Body of pancreas (tissue), 4 donors: ENCODE results near the gene TEX2.

Experiments used
- CTCF ChIP-seq, 7 experiments: fragments of 450-650 bp in 4 of 7; fragments of 200-600 bp in 3 of 7; sonication (generic) in 3 of 7; IDR thresholded peaks; one replicate each; pipeline ENCODE4 v1.5.1; 2016 to 2019; ENCODE audit warnings: antibody characterized with exemption in 7 of 7
- POLR2A ChIP-seq, 3 donors: fragments of 450-650 bp; IDR thresholded peaks; one replicate each; pipeline ENCODE4 v1.6.1; 2016; ENCODE audit warnings: antibody characterized with exemption in 3 of 3, mild to moderate bottlenecking in 2 of 3

GRCh38 chr17:64120159-64120810 lies 142.8 kb downstream of the TEX2 start:
- TF ChIP-seq CTCF (IDR thresholded peaks at IDR 0.05) (no peak), POLR2A (IDR thresholded peaks at IDR 0.05) (no peak)
